ENCODE data around the gene SDK1.

Gene SDK1

GRCh38 chr7:3795141-3795540 lies 494.1 kb downstream of the SDK1 start:
- Histone ChIP-seq H3K4me3 (ENCODE audit: low read depth in 1 of 2, low read length in 1 of 2) (no peak overlapping the region), H3K9me3 (no peaks in the 10 kb centered on the region)

DNA sequence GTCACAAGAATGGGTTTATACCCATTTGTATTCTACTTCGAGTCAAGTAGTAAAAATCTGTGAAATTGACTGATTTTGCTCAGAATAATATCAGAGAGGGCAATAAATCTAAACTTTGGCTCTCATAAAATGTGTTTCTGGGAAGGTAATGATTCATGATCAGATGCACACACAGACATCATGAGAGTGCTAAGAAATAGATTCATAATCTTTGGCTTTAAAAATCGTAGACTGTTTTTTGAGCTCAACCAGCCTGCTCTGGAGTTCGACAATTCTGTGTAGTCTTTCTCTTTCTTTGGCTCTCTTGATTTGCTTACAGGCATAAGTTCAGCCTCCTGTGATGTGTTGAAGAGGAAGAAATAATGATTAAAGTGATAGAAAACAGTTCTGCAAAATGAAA lies 494.7 kb downstream of the SDK1 start:
- Histone ChIP-seq H3K4me1 (ENCODE audit: control insufficient read depth in 1 of 2, insufficient read depth in 1 of 2, low read depth in 1 of 2, low read length in 1 of 2) (no peaks in the 10 kb centered on the region), H3K27me3 (no peaks in the 10 kb centered on the region), H3K4me3 (ENCODE audit: low read depth in 1 of 2, low read length in 1 of 2) (no peak overlapping the region), H3K27ac (no peak overlapping the region), H3K9me3 (no peaks in the 10 kb centered on the region), H3K36me3 (no peaks in the 10 kb centered on the region)
- TF ChIP-seq CTCF (IDR thresholded peaks at IDR 0.05): no peak

More at GRCh38 chr7:3795141-3795540, 494.1 kb downstream of the SDK1 start:
- Histone ChIP-seq H3K27me3 (no peaks in the 10 kb centered on the region), H3K36me3 (no peaks in the 10 kb centered on the region), H3K27ac (no peak overlapping the region), H3K4me1 (ENCODE audit: control insufficient read depth in 1 of 2, insufficient read depth in 1 of 2, low read depth in 1 of 2, low read length in 1 of 2) (no peaks in the 10 kb centered on the region)
- TF ChIP-seq CTCF (IDR thresholded peaks at IDR 0.05): no peak

DNA sequence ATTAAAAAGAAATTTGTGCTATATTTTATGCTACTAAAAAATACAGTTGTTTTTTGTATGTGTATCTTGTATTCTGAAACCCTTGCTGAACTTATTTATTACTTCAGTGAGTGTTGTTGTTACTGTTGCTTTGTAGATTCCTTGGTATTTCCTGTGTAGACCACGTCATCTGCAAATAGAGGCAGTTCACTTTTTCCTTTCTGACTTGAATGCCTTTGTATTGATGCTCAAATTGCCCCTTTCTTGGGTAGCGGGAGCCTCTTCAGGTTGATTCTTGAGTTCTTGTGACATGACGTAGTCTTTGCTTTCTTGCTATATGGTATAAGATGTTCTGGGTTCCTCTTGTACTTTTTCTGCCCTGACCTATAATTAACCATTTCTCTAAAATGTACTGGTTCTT lies 504.1 kb downstream of the SDK1 start:
- Histone ChIP-seq H3K27me3 (no peaks in the 10 kb centered on the region), H3K27ac (no peak overlapping the region), H3K36me3 (no peaks in the 10 kb centered on the region), H3K4me1 (ENCODE audit: control insufficient read depth in 1 of 2, insufficient read depth in 1 of 2, low read depth in 1 of 2, low read length in 1 of 2) (no peaks in the 10 kb centered on the region), H3K4me3 (ENCODE audit: low read depth in 1 of 2, low read length in 1 of 2) (no peak overlapping the region), H3K9me3 (no peaks in the 10 kb centered on the region)
- no peak for TF ChIP-seq CTCF (IDR thresholded peaks at IDR 0.05)

DNA sequence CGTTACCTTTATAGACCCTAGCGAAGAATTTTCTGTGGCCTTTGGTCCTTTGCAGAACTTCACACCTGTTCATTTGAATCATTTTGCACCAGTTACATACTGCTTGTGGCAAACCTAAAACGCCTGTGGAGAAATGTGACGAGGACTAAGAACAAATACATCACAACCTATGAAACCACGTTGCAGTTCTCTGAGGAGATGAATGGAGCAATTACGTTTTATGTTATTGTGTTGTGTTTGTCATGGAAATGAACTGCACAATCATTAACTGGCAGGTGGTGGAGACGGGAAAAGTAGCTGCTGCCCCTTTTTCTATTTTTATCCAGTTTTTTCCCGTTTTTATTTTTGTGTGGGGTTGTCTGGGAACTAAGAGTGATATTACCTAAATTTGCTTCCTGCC lies 505.5 kb downstream of the SDK1 start:
- H3K4me3 ChIP-seq (ENCODE audit: low read depth in 1 of 2, low read length in 1 of 2): no peak overlapping the region
- no peaks in the 10 kb centered on the region for H3K9me3 ChIP-seq
- H3K4me1 ChIP-seq (ENCODE audit: control insufficient read depth in 1 of 2, insufficient read depth in 1 of 2, low read depth in 1 of 2, low read length in 1 of 2): no peaks in the 10 kb centered on the region
- TF ChIP-seq CTCF (IDR thresholded peaks at IDR 0.05): no peak
- no peak overlapping the region for H3K27ac ChIP-seq
- H3K27me3 ChIP-seq: no peaks in the 10 kb centered on the region
- H3K36me3 ChIP-seq: no peaks in the 10 kb centered on the region

- no peak for TF ChIP-seq CTCF (IDR thresholded peaks at IDR 0.05)
- Histone ChIP-seq H3K4me3 (ENCODE audit: low read depth in 1 of 2, low read length in 1 of 2) (no peak overlapping the region), H3K27me3 (no peaks in the 10 kb centered on the region), H3K27ac (no peak overlapping the region), H3K4me1 (ENCODE audit: control insufficient read depth in 1 of 2, insufficient read depth in 1 of 2, low read depth in 1 of 2, low read length in 1 of 2) (no peaks in the 10 kb centered on the region), H3K36me3 (no peaks in the 10 kb centered on the region), H3K9me3 (no peaks in the 10 kb centered on the region)
These were observed 506.8 kb downstream of the SDK1 start for GRCh38 chr7:3807824-3808223.

DNA sequence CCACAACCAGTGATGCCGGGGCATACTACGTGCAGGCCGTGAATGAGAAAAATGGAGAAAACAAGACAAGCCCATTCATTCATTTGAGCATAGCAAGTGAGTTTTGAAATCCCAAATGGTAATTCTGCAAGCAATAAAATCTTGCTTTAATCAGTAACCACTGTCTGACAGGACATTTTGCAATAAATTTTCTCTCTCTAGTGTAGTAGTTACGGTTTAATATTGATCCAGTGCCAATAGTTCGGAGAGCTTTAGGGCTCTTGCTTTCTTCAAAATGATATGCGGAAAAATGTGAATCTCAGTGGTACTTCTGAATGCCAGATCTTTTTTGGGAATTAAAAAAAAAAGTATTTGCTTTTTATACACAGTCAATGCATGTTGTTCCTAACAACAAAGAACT lies 520.4 kb downstream of the SDK1 start:
- H3K4me1 ChIP-seq (ENCODE audit: control insufficient read depth in 1 of 2, insufficient read depth in 1 of 2, low read depth in 1 of 2, low read length in 1 of 2): no peaks in the 10 kb centered on the region
- H3K9me3 ChIP-seq: no peaks in the 10 kb centered on the region
- no peaks in the 10 kb centered on the region for H3K36me3 ChIP-seq
- no peak overlapping the region for H3K27ac ChIP-seq
- TF ChIP-seq CTCF (IDR thresholded peaks at IDR 0.05): no peak
- H3K27me3 ChIP-seq: no peaks in the 10 kb centered on the region
- H3K4me3 ChIP-seq (ENCODE audit: low read depth in 1 of 2, low read length in 1 of 2): no peak overlapping the region
